A549 (cell line): ENCODE measurements around the gene DDB1. TPM values are rescaled to one million over a fixed set of nuclear protein-coding genes. Genes with fewer than 3 reads are reported as not detected.

ENCODE experiments used
- ATAC-seq, 2 experiments: fragments of 200-7000 bp in 1 of 2; fragments of >200 bp in 1 of 2; cut with Nextera tagmentation in 1 of 2; cut with Tn5 transposase in 1 of 2; 3 replicates each; pipeline versions ENCODE4 v1.8.0 to v1.9.1; 2018 to 2020; ENCODE audit warnings: mild to moderate bottlenecking in 1 of 2, moderate library complexity in 1 of 2
- CTCF ChIA-PET: fragments of 300-600 bp; sonication (Branson Sonifier 250); formaldehyde crosslinking; extraction: SDS; loops from one replicate; lab custom pipeline; 2021; ENCODE audit warnings: antibody characterized with exemption, inconsistent platforms; lab: Yijun Ruan, JAX
- POLR2A ChIA-PET: fragments of 350-600 bp; formaldehyde crosslinking; extraction: SDS; loops from one replicate; lab custom pipeline; 2021; ENCODE audit warnings: antibody characterized with exemption, inconsistent platforms; lab: Yijun Ruan, JAX
- DNase-seq, 2 experiments: peaks; one replicate each; pipeline versions ENCODE4 v3.0.0 to v3.0.0-alpha.2; 2011 to 2016; ENCODE audit warnings: low read depth in 1 of 2, low spot score in 1 of 2
- FAIRE-seq: peaks from 2 replicates; lab custom pipeline; 2011; peaks lifted over from hg19 to GRCh38; lab: Jason Lieb, UNC
- H3K27ac ChIP-seq, 2 experiments: fragments of >200 bp; sonication (Bioruptor Twin); formaldehyde crosslinking; 3 replicates each; pipeline ENCODE4 v1.5.1; 2016 to 2017
- H3K4me1 ChIP-seq: fragments of >200 bp; sonication (Bioruptor Twin); formaldehyde crosslinking; 3 replicates; pipeline ENCODE4 v1.6.1; 2016
- H3K4me2 ChIP-seq: fragments of >200 bp; sonication (Bioruptor Twin); formaldehyde crosslinking; 3 replicates; pipeline ENCODE4 v1.6.1; 2016
- H3K4me3 ChIP-seq: fragments of >200 bp; sonication (Bioruptor Twin); formaldehyde crosslinking; 3 replicates; pipeline ENCODE4 v1.5.1; 2016
- H3K9me3 ChIP-seq: fragments of >200 bp; sonication (Bioruptor Twin); formaldehyde crosslinking; 3 replicates; pipeline ENCODE4 v1.6.1; 2016
- BHLHE40 ChIP-seq: IDR thresholded peaks from 2 replicates; pipeline ENCODE4 v1.6.1; 2012; ENCODE audit warnings: low read depth, low read length, inconsistent platforms
- CHD2 ChIP-seq: fragments of 150-350 bp; IDR thresholded peaks from 2 replicates; pipeline ENCODE4 v1.6.1; 2014; ENCODE audit warnings: low read length; ENCODE audit not compliant: partially characterized antibody
- CHD4 ChIP-seq: fragments of 200-600 bp; sonication (generic); IDR thresholded peaks from 2 replicates; pipeline ENCODE4 v1.6.1; 2016; ENCODE audit warnings: antibody characterized with exemption, mild to moderate bottlenecking, borderline replicate concordance
- ELK1 ChIP-seq: fragments of 150-350 bp; IDR thresholded peaks from 2 replicates; pipeline ENCODE4 v1.6.1; 2014; ENCODE audit warnings: low read depth, mild to moderate bottlenecking, low read length
- ESRRA ChIP-seq: fragments of 150-350 bp; IDR thresholded peaks from 2 replicates; pipeline ENCODE4 v1.6.1; 2014; ENCODE audit warnings: mild to moderate bottlenecking, low read length, borderline replicate concordance
- FOSB ChIP-seq: fragments of 250-450 bp; sonication (Bioruptor Pico); IDR thresholded peaks from 2 replicates; pipeline ENCODE4 v1.5.0; 2020; ENCODE audit warnings: mild to moderate bottlenecking, moderate library complexity
- FOXS1 ChIP-seq: fragments of 250-450 bp; sonication (Bioruptor Pico); IDR thresholded peaks from 2 replicates; pipeline ENCODE4 v1.5.0; 2020; ENCODE audit warnings: mild to moderate bottlenecking, moderate library complexity
- HEYL ChIP-seq: fragments of 250-450 bp; sonication (Bioruptor Pico); IDR thresholded peaks from 2 replicates; pipeline ENCODE4 v1.8.0; 2021; ENCODE audit warnings: mild to moderate bottlenecking, moderate library complexity
- HOXB13 ChIP-seq: fragments of 250-450 bp; sonication (Bioruptor Pico); IDR thresholded peaks from 2 replicates; pipeline ENCODE4 v1.5.0; 2020; ENCODE audit warnings: low read depth, mild to moderate bottlenecking, moderate library complexity
- JUN ChIP-seq, 2 experiments: fragments of >200 bp; sonication (Bioruptor Twin); formaldehyde crosslinking; IDR thresholded peaks; 2 replicates in 1 of 2; 3 replicates in 1 of 2; pipeline ENCODE4 v1.6.1; 2016 to 2017
- KDM1A ChIP-seq: fragments of 200-600 bp; sonication (generic); IDR thresholded peaks from 2 replicates; pipeline ENCODE4 v1.6.1; 2016; ENCODE audit warnings: low read depth, mild to moderate bottlenecking
- NPAS2 ChIP-seq: fragments of 250-450 bp; sonication (Bioruptor Pico); IDR thresholded peaks from 2 replicates; pipeline ENCODE4 v1.8.0; 2022; ENCODE audit warnings: mild to moderate bottlenecking, moderate library complexity, borderline replicate concordance
- NR3C1 ChIP-seq: fragments of >200 bp; sonication (Bioruptor Twin); formaldehyde crosslinking; IDR thresholded peaks from 3 replicates; pipeline ENCODE4 v1.6.1; 2017
- PHF8 ChIP-seq: fragments of 200-600 bp; sonication (generic); IDR thresholded peaks from 2 replicates; pipeline ENCODE4 v1.6.1; 2016; ENCODE audit warnings: low read depth, mild to moderate bottlenecking, antibody characterized with exemption, moderate library complexity, borderline replicate concordance
- POLR2AphosphoS2 ChIP-seq: conservative IDR thresholded peaks from 2 replicates; pipeline ENCODE4 v1.6.1; 2012; ENCODE audit warnings: low read length, improper control_type of control experiment, inconsistent platforms
- REST ChIP-seq: fragments of 200-600 bp; sonication (generic); IDR thresholded peaks from 2 replicates; pipeline ENCODE4 v1.6.1; 2016; ENCODE audit warnings: antibody characterized with exemption, mild to moderate bottlenecking, moderate library complexity
- ZC3H11A ChIP-seq: fragments of 450-650 bp; IDR thresholded peaks from 2 replicates; pipeline ENCODE4 v1.6.1; 2014; ENCODE audit warnings: antibody characterized with exemption, mild to moderate bottlenecking
- ZNF302 ChIP-seq: fragments of 250-450 bp; sonication (Bioruptor Pico); IDR thresholded peaks from 2 replicates; pipeline ENCODE4 v1.9.0; 2021; ENCODE audit warnings: inconsistent platforms, mild to moderate bottlenecking, moderate library complexity
- WGBS: methylation state at CpG from one replicate; pipeline ENCODE4 v1.1.6; 2017; ENCODE audit errors: missing lambda C conversion rate; 5-methylcytosine and 5-hydroxymethylcytosine counted together
- polyA plus RNA-seq, 4 experiments: library from polyadenylated mRNA; depleted of rRNA in 3 of 4; stranded (reverse); fragments of >200 nt; fragmentation: RNase III in 1 of 4; extraction: RNeasy Plus Mini Kit Qiagen cat#74134 plus additional on column Dnase treatment in 1 of 4; gene quantifications; 2 replicates in 3 of 4; 3 replicates in 1 of 4; pipeline ENCODE4 v1.2.3, GENCODE V29; 2011 to 2017

The DDB1 gene
- polyA plus RNA-seq, 2 of the 4 experiments (the other 2 are of a cell fraction), result 149 to 222 TPM

DNA sequence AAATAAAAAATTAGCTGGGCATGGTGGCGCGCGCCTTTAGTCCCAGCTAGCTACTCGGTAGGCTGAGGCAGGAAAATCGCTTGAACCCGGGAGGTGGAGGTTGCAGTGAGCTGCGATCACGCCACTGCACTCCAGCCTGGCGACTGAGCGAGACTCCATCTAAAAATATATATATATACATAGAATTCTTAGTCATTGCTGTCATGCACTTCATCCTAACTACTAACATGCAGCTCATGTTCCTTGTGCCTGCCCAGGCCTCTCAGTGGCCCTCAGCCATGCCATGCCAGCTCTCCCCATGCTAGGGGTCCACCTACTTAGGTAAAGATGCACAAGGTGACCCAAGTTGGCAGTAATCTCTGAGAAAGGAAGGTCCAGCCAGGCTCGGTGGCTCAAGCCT is 25.7 kb upstream of the DDB1 start:
- DNase-seq (no peak), FAIRE-seq (no peak), ATAC-seq (no peak)
- 98% methylated on average over 11 of the region's 11 CpGs for WGBS
- Histone ChIP-seq H3K27ac (no peak overlapping the region), H3K9me3 (no peaks in the 10 kb centered on the region), H3K4me1 (peaks cover 13% of the 10 kb centered on the region; the same call in 2 of the 3 replicates), H3K4me2 (no peak overlapping the region), H3K4me3 (no peak overlapping the region)
- no peak for TF ChIP-seq JUN (IDR thresholded peaks at IDR 0.05)
- ChIA-PET POLR2A (interaction anchor here (5.2 kb wide), 1 partner anchor 22 kb away, joined by 67 read pairs; the partner anchor contains the start of genes DDB1 and TKFC), CTCF (interaction anchor here (1.2 to 33.1 kb wide), 4 partner anchors 9 to 28 kb away, joined by 4 to 521 read pairs (median 188); partner anchors contain the start of genes DDB1, TKFC and TMEM216)

DNA sequence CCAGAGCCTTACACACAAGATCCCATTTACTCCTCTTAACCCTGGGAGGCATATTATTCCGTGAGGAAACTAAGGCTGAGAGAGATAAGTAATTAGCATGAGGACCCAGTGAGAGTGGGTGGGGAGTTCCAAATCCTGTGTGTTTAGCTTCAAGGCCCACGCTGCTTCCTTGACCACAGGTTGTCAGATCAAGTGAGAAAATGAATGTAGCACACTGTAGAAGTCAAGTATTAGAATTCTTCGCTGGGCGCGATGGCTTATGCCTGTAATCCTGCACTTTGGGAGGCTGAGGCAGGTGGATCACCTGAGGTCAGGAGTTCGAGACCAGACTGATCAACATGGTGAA is 25.0 kb upstream of the DDB1 start:
- TF ChIP-seq JUN (IDR thresholded peaks at IDR 0.05) (no peak), POLR2AphosphoS2 (no peak), ELK1 (no peak), CHD2 (no peak), NPAS2 (CRISPR knock-in tag) (no peak), HOXB13 (CRISPR knock-in tag) (no peak)
- CTCF ChIA-PET, result interaction anchor here (1.2 to 33.1 kb wide), 4 partner anchors 9 to 28 kb away, joined by 4 to 521 read pairs (median 188); partner anchors contain the start of genes DDB1, TKFC and TMEM216
- no peak overlapping the region for H3K4me2 ChIP-seq
- no peak for DNase-seq
- H3K4me3 ChIP-seq, result no peak overlapping the region
- no peak overlapping the region for H3K27ac ChIP-seq
- H3K4me1 ChIP-seq, result peaks cover 8% of the 10 kb centered on the region; the same call in 1 of the 3 replicates
- H3K9me3 ChIP-seq, result no peaks in the 10 kb centered on the region
- ATAC-seq, result no peak
- FAIRE-seq, result no peak
- WGBS, result 95% methylated on average over 6 of the region's 6 CpGs
- POLR2A ChIA-PET, result no interaction called here

GRCh38 chr11:61357233-61357893 is 24.5 kb upstream of the DDB1 start:
- ATAC-seq (no peak), FAIRE-seq (no peak), DNase-seq (no peak)
- Histone ChIP-seq H3K4me3 (no peak overlapping the region), H3K4me1 (peaks cover 8% of the 10 kb centered on the region; the same call in 1 of the 3 replicates), H3K27ac (no peak overlapping the region), H3K9me3 (no peaks in the 10 kb centered on the region), H3K4me2 (no peak overlapping the region)
- ChIA-PET POLR2A (no interaction called here), CTCF (interaction anchor here (1.2 to 33.1 kb wide), 4 partner anchors 8 to 29 kb away, joined by 4 to 521 read pairs (median 188); partner anchors contain the start of genes DDB1, TKFC and TMEM216)
- TF ChIP-seq KDM1A (no peak), ZC3H11A (no peak), NR3C1 (no peak), PHF8 (no peak), HEYL (CRISPR knock-in tag) (no peak), FOXS1 (CRISPR knock-in tag) (no peak), FOSB (CRISPR knock-in tag) (no peak), CHD4 (no peak), ZNF302 (CRISPR knock-in tag) (no peak), ELK1 (no peak), BHLHE40 (no peak), REST (no peak), ESRRA (no peak)
- 94% methylated on average over 9 of the region's 9 CpGs for WGBS
